ENCODE results near the gene RBM47.
"Not testable (repeated sequence)": the region's sequence is repeated elsewhere in the genome, so short reads cannot be mapped to it uniquely, and the experiment has no call there.

The RBM47 gene
- 0 to 0.07 reads per million in 2 donors for total RNA-seq

DNA sequence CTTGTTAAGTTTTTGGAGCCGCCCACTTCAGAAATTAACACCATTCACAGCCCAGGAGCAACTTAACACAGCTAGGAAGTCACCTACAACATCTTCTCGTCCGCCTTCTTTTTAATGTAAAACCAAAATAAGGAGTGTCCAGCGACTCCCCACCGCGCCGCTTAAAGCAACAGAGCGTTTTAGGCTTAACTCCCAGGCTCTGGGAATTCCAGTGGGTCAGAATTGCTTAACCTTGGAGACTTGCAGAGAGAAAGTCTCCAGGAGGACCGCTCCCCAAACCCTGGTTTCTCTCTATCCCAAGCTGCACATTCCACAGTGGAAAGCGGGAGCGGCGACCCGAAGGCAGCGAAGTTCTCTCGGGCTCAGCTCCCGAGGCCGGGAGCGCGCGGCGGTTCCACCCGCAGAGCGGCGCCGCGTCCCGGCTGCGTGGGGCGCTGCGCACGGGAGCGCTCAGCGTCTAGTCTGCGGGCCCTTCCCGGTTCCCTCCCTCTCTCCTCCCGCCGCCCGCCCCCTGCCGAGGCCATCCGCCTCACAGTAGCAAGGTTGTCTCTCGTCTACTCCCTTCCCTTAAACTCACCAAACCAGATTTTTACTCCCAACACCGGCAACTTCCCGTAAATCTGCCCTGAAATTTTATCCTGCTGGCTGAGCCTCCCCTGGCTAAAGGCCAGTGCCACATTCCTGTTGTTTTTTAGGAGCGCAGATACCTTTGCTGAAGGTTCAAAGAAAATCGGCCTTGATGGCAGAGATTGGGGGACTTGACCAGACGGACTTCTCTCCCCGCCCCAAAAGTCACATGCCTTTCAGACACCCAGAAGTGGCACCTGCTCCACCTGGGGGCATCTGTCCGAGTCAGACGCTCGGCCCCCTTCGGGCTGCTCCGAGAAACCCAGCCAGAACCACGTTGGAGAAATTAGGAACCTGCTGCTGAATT is at the start of gene RBM47:
RBM47 (minus strand) TSS at position 464 of the 934 bp plus-strand sequence. CDS start 190,971 bp downstream, outside the sequence.
- no peak for DNase-seq

DNA sequence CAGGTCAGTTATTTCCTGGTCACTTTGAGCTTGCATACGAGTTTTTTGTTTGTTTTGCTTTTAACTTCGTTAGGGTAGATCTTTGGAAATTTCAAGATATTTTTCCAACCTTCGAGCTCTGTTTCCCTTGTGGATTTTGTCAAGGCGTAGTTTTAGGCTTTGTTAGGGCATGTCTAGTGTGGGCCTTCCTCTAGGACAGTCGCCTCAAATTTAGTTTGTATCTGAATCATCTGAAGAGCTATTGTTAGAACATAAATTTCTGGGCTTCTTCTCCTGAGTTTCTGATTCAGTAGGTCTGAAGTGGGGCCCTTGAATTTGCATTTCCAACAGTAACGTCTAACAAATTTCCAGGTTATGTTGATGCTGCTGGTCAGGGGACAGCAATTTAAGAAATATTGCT is 48.8 kb upstream of the RBM47 start:
- DNase-seq = no peak

DNA sequence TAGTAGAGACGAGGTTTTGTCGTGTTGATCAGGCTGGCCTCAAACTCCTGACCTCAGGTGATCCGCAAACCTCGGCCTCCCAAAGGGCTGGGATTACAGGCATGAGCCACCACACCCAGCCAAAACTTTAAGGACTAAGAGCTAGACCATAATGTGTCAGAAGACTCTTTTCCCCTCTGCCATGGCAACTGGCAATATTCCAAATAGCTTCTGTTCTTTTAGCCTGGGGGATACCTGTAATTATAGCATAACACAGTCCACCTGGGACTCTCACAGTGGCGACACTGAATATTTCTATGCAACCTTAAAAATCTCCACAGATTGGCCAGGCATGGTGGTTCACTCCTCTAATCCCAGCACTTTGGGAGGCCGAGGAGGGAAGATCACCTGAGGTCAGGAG is 45.5 kb upstream of the RBM47 start:
- DNase-seq = no peak

DNA sequence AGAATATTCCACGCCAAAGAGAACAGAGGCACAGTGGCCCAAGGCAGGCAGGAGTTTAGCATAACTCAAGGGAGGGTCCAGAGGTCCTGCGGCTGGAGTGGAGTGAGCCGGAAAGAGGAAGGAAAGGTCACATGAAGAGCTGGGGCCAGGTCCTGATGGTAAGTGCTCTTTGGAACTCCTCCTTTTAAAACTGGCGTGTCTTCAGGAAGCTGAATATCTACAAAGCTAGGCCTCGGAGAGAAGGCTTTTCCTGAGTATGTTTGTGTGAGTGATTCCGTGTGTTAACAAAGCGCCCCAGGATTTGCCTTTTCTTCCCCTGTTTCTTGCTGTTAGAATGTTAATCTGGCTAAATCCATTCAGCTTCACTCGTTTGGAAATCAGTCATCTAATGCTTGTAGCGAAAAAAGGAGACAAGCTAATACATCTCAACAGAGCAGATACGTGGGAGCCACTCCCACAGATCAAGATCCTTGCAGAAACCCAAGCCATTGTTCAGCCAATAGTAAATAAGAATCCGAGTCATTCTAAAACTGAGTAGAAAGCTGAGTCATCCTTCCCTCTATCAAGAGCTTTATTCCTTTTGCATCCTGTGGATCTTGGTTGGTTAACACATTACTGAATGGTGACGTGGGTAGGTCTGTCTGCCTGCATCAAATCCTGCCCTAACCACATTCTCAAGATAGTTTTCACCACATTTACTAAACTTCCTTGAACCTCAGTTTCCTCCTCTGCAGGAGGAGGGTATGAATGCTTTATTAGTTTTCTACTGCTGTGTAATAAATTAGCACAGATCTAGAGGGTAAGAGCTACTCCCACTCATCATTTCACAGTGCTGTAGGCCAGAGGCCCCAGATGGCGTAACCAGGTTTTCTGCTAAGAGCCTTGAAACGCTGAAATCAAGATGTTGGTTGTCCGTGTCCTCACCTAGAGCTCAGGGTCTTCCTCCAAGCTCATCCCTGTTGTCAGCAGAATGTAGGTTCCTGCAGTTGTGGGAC is 43.2 kb upstream of the RBM47 start:
- DNase-seq = no peak

DNA sequence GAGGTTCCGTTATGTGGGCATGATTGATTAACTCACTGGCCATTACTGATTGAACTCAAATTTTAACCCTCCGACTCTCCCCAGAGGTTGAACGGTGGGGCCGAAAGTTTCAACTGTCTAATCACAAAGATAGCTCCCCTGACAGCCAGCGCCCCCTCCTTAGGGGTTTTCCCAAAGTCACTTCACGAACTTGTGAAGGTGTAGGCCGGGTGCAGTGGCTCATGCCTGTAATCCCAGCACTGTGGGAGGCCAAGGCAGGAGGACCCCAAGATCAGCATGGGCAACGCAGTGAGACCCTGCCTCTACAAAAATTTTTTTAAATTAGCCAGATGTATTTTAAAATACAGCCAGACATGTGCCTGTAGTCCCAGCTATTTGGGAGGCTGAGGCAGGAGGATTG is 39.8 kb upstream of the RBM47 start:
- no peak for DNase-seq

DNA sequence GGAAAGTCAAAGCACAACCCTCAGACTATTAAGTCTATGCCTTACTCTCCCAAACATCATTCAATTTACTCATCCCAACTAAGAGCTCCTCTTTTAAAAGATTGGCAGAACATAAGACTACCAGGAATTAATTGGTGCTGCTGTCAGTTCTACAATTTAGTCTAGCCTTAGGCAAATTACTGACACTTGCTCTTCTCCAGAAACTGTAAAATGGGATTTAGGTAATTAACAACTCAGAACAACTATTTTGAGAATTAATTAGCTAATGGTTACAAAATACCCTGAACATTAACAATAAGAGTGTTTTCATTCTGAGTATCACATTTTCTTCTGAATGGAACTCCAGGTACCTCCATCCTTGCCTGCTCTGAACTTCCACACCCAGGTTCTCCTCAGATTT is 36.2 kb upstream of the RBM47 start:
- DNase-seq = no peak

DNA sequence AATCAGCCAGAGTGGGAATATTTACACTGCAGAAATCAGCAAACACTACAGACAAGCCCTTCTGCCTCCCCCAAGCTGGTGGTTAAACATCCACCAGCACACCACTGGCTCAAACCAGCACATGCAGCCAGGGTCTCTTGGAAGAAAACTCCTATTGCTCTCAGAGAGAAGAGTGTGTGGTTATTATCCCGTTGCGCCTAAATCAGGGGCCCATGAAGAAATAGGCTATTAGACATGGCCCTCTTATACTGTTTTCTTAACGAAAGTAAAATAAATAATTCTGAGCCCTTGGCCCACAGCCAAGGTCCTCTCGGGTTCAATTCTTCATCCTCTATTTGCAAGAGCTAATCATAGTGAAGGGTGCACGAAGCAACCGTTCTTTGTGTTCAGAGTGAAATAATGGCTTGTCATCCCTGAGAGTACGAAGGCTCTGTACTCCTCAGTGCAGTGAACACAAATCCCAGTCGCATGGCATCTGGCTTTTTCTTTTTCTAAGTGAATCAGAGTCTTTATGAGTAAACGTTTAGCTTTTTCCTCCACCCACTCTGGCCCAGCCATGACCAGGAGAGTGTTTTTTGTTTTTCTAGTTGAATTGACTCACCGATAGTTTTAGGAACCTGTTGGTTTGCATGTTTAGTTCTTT is 33.4 kb upstream of the RBM47 start:
- DNase-seq = no peak

DNA sequence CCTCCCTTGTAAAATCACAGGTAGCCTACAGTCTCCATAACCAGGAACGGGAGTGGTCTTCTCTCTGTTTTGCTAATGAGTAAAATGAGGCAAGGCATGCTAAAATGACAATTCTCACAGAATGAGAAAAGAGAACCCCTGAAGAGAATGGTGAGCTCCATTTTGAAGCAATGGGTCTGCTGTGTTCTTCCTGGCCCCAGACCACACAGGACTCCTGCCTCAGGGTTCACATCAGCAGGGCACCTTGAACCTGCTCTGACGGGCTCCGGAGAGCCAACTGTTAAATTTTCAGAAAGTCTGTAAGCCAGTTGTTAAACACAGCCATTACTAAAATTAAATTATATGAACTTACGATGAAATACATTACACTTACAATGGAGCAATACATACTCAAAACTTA is 32.1 kb upstream of the RBM47 start:
- DNase-seq = no peak

DNA sequence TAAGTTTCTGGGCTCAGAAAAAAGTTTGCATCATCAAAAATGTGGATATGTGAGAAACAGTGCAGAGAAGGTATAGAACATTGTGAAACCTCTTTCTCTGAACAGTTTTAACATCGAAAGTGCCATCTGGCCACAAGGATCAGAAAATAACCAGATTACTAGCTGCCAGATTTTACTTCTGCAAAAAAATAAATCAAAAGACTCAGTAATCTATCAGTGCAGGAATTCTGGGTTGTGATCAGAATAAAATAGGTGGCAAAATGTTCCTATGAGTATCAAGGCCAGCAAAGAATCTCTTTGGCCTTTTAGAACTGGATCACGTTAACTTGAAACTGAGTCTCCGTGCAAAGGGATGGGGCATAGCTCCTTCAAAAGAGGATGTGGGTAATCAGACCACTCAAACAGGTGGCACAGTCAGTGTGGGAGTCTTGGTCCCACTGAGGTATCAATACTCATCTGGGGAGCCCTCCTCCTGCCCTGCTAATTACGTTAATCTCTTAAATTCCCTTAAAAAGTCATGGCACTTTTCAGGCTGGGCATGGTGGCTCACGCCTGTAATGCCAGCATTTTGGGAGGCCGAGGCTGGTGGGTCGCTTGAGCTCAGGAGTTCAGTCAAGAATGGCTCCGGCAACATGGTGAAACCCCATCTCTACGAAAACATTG is 26.7 kb upstream of the RBM47 start:
- no peak for DNase-seq

DNA sequence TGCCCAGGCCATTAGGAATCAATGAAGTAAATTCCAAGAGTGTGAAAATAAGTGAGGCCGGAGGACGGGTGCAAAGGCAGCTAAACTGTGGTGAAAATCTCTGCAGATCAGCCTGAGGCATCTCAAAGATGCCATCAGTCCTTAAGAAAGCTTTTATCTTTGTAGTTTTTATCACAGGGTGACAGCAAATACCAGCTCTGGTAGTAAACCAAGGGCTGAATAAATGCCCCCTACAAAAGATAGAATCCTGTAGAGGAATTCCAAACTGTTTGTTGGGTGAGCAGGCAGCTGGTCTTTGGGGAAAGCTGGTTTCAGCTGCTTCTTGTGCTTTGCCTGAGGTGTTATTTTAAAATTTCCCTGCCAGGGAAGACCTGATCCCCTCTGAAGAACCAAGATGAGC is 21.6 kb upstream of the RBM47 start:
- DNase-seq = no peak

DNA sequence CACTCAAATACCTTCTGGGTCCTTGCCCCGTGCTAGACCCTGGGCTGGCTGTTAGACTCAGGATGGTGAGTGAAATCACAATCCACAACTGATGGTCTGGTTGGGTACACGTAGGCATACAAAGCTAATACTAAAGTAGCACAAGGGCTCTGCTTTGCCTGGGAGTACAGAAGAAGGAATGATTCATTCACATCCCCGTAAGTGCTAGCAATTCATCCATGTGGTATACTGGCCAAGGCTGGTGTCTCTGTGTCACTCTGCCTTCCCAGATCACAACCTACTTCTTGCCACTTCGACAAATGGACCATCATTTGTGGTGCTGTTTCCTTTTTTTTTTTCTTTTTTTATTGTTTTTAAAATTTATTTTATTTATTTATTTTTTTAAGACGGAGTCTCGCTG is 19.7 kb upstream of the RBM47 start:
- no peak for DNase-seq

DNA sequence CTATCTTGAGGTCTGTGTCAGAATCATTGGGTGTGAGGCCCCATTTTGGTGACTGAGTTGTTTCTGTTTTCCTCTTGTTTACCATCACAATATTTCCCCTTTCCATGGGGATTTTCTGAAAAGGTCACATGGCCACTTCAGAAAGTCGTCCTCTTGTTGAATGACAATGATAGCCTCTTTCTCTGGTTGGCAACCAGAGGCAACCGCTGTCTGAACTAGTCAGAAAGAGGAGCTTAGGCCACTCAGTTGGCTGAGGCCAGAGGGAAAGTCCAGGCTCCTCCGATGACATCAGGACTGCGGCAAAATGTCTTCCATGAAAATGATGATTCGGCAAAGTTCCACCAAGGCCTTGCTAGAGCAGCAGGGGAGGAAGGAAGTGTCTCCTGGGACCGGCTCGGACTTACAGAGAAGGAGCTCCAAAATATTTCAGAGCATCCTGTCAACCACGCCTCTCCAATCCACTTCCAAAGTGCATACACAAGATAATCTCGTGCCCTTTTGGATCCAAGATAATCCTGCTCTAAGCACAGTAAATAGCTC is 19.1 kb upstream of the RBM47 start:
- DNase-seq = no peak

DNA sequence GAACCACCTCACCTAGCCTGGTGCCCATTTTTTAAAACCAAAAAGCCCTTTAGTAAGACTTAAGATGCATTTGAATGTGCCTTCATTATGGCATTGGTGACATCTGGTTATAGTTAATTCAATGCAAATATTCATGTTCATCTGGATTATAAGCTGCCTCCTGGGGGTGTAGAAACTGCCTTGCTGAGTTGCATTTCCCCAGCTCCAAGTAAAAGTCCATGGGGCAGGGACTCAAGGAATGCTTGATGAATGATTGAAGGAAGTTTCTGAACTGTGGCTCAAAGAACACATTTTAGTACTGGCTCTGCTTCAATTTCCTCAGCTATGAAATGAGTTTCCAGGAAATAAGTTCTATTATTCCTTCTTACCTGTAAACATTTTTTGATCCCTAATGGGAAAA is 18.5 kb upstream of the RBM47 start:
- no peak for DNase-seq

DNA sequence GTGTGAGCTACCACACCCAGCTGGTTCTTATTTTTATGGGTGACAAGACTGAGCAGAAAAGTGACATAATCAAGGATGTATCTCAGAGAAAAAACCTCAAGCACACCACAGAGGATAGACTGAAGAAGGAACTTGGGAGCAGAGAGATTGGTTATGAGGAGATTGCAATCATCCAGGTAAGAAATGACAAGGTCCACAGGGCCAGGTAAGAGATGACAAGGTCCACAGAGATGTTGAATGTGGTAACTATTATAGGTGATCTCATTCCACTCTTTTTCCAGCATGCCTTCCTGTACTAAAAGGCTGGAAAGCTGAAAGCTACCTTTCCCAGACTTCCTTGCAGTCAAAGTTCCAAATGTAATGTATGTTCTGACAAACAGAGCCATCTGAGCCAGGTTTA is 15.9 kb upstream of the RBM47 start:
- DNase-seq = no peak

DNA sequence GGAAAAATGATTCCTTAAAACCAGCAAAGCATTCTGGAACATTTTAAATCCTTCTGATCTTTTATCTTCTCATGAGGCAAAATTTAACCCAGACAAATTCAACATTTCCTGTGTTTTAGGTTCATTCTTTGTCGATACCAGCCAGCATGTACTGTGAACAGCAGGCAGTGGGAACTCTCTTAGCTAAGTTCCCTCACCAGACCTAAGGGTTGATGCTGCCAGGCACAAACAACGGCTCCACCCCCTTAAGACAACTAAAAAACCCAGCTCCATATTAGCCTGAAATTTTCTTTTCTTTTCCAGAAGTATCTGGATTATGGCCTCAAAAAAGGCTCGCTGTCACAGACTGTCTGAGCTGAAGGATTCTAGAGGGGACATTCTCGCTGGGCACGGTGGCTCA is 2.4 kb upstream of the RBM47 start:
- DNase-seq = no peak

DNA sequence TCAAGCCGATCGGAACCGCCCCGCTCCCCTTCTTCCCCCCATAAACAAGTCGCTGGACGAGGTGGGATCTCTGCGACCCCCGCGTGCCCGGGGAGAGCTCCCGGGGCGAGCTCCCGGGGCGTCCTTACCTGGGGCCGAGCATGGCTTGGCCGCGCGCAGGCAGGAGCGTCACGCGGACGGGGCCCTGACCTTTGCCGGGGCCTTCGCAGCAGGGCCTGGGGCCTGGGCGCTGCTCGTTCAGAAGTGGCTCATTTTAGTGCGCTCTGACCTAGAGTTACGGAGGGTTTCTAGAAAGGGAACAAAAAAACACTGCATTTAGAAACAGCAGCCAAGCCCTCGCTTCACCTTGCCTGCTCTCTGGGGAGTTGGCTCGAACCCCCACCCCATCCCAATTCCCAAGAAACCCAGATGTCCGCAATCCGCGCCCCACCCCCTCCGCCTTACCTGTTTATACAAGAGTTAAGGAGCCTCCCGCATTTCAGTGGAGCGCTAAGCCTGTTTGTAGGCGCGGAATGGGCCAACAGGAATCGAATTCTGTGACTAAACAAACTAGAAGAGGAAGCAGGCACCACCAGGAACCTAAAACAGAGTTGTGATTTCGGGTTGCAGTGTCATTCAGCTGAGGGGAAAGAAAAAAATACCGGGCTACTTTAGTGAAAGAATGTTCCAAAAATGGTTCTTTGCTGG is 814 bp upstream of the RBM47 start:
- DNase-seq = no peak

DNA sequence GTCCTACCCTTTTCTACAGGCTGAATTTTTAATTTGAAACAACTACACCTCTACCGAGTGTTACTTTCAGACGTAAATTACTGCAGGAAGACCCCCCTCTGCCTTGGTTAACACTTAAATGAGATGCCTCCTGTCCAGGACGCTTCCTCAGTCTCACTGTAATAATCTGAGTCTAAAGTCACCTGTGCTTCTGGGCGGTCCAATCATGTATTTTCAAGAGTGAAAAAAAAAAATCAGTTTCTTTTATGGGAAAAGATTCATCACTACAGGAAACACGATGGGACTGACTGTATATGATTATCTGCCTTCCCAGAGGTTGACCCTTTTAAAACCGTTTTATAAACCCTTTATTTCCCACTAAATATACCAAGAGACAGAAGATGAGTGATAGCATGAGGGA is 776 bp downstream of the RBM47 start:
- DNase-seq = no peak

DNA sequence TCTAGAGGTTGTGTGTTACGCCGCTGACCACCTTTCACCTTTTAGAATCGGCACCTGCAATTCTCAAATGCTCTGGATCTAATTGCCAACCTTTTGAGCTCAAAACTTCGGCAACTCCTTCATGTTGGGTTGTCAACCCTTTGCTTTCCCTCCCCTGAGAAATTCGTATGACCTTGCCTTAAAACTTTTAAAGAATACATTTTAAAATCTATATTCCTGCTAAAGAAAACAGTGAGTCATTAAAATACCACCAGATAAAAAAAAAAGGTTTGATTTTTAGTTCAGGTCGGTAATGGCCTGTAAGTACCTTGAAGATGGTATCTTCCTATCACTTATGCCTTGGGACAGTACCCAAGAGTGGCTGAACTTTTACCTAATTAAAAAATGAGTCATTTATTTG is 1.3 kb downstream of the RBM47 start:
- not testable (repeated sequence) for DNase-seq

DNA sequence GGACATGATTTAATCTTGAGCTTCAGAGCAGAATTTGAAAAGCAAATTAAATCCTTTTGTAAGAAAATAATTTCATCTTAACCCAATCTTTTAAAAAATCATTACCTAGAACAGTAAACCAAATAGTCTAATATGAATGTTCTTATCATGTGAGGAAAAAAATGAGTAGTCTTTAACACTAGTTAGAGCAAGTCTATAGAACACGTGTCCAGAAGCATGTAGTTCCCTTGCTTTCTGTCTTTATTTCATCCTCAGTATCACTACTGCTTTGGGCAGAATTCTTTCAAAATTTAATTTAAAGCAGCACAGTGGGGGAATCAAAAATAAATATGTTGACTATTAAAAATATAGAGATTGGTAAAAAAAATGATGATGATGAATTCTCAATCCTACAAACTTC is 2.1 kb downstream of the RBM47 start:
- DNase-seq = no peak

DNA sequence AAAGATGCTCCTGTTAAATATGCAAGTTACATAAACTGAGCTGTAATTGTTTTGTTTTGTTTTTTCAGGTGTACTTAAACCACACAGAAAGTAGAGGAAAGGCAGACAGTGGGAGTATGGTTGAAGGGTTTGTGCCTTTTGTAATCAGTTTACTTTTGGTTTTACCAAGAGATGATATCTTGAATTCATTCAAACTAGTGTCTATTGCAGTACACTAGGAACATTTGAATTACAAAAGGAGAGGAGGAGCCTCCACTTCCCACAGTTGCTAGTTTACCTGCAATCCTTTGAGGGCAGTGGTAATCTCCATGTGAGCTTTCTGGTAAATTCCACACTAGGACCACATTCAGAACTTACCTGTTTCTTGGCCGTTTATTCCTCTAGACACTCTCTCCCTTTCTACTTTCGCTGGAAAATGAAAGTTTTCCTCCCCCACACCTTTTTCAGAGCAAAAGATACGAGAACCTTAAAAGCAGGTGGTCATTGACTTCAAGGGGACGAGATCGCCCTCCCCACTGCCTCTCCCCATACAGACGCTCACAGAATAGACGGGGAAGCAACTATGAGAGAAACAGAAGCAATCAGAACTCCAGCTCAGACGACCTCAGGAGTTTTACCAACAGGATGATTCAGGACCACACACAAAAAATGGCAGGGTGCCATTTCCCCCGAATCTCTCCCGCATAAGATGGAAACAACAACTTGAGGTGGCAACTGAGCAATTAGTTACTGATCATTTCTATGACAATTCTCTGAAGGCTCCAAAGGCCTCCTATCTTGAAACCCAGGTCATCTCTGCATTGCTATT is 3.3 kb downstream of the RBM47 start:
- DNase-seq = no peak

DNA sequence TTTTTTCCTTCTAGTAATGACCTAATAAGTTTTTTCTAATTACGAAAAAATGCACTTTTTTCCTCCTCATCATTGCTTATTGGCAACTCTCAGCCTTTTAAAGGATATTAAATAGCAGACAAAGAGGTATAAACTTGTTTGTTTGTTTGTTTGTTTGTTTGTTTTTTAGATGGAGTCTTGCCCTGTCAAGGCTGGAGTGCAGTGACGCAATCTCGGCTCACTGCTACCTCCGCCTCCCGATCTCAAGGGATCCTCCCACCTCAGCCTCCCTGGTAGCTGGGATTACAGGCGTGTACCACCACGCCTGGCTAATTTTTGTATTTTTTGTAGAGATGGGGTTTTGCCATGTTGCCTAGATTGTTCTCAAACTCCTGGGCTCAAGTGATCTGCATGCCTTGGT is 6.0 kb downstream of the RBM47 start:
- DNase-seq = no peak

All from T-helper 9 cell (primary cell).